PC-3 (cell line): ENCODE data around the gene PDCD11. TPM values are rescaled to one million over a fixed set of nuclear protein-coding genes. Genes with fewer than 3 reads are reported as not detected.

Experiments used
- ATAC-seq: fragments of 200-7000 bp; cut with Tn5 transposase; 2 replicates; pipeline ENCODE4 v1.9.1; 2020; ENCODE audit warnings: mild to moderate bottlenecking, moderate library complexity
- BruUV-seq: library from RNA; stranded (reverse); fragments of 400-500 nt; replicated peaks from 2 replicates; lab custom pipeline; 2021; lab: Mats Ljungman, UMichigan
- CTCF ChIA-PET: fragments of 300-600 bp; sonication (Branson Sonifier 250); formaldehyde crosslinking; loops from one replicate; lab custom pipeline; 2022; ENCODE audit warnings: antibody characterized with exemption; lab: Charles Lee
- POLR2A ChIA-PET: fragments of 300-600 bp; sonication (Branson Sonifier 250); formaldehyde crosslinking; loops from one replicate; lab custom pipeline; 2022; ENCODE audit warnings: antibody characterized with exemption; ENCODE audit not compliant: unreplicated experiment; lab: Charles Lee
- DNase-seq: peaks from one replicate; pipeline ENCODE4 v3.0.0-alpha.2; 2015
- H2AFZ ChIP-seq: fragments of 300-600 bp; sonication (generic); 2 replicates; pipeline ENCODE4 v1.6.0; 2016; ENCODE audit warnings: antibody characterized with exemption, low read length
- H3F3A ChIP-seq: fragments of 300-600 bp; sonication (generic); one replicate; pipeline ENCODE4 v1.6.0; 2017; ENCODE audit warnings: antibody characterized with exemption, low read length, control low read depth, mild to moderate bottlenecking; ENCODE audit not compliant: unreplicated experiment
- H3K27ac ChIP-seq: fragments of 300-600 bp; sonication (generic); 2 replicates; pipeline ENCODE4 v1.5.1; 2016; ENCODE audit warnings: mild to moderate bottlenecking, low read length
- H3K27me3 ChIP-seq: fragments of 300-600 bp; sonication (generic); 2 replicates; pipeline ENCODE4 v1.6.1; 2016; ENCODE audit warnings: low read length, mixed read lengths
- H3K36me3 ChIP-seq: fragments of 300-600 bp; sonication (generic); 2 replicates; pipeline ENCODE4 v1.6.1; 2016; ENCODE audit warnings: low read depth, mixed run types, low read length, mixed read lengths
- H3K4me1 ChIP-seq: fragments of 300-600 bp; sonication (generic); 2 replicates; pipeline ENCODE4 v1.5.1; 2016; ENCODE audit warnings: low read length; ENCODE audit not compliant: insufficient read depth
- H3K4me2 ChIP-seq: fragments of 300-600 bp; sonication (generic); 2 replicates; pipeline ENCODE4 v1.6.0; 2016; ENCODE audit warnings: low read length
- H3K4me3 ChIP-seq: fragments of 300-600 bp; sonication (generic); 2 replicates; pipeline ENCODE4 v1.5.1; 2016; ENCODE audit warnings: mild to moderate bottlenecking, low read length, mixed read lengths
- H3K79me2 ChIP-seq: fragments of 300-600 bp; sonication (generic); 2 replicates; pipeline ENCODE4 v1.6.1; 2017; ENCODE audit warnings: low read length, mixed read lengths
- H3K9ac ChIP-seq: fragments of 300-600 bp; sonication (generic); 2 replicates; pipeline ENCODE4 v1.6.0; 2016; ENCODE audit warnings: mild to moderate bottlenecking, low read length
- H3K9me2 ChIP-seq: fragments of 300-600 bp; sonication (generic); replicated peaks from 2 replicates; pipeline ENCODE4 v1.6.1; 2016; ENCODE audit warnings: mixed run types, low read length, mixed read lengths
- H3K9me3 ChIP-seq: fragments of 300-600 bp; sonication (generic); 2 replicates; pipeline ENCODE4 v1.6.1; 2016; ENCODE audit warnings: low read length, mixed read lengths
- H4K20me1 ChIP-seq: fragments of 300-600 bp; sonication (generic); 2 replicates; pipeline ENCODE4 v1.6.1; 2016; ENCODE audit warnings: low read length, mixed read lengths
- CTCF ChIP-seq: fragments of 300-600 bp; sonication (generic); conservative IDR thresholded peaks from 2 replicates; pipeline ENCODE4 v1.5.1; 2017; ENCODE audit warnings: antibody characterized with exemption, low read depth, mild to moderate bottlenecking, low read length
- EZH2 ChIP-seq: fragments of 300-600 bp; sonication (generic); IDR thresholded peaks from one replicate; pipeline ENCODE4 v1.6.1; 2017; ENCODE audit warnings: antibody characterized with exemption, mild to moderate bottlenecking, low read length; ENCODE audit not compliant: unreplicated experiment
- EZH2phosphoT487 ChIP-seq: fragments of 300-600 bp; sonication (generic); IDR thresholded peaks from 2 replicates; pipeline ENCODE4 v1.6.1; 2018; ENCODE audit warnings: mild to moderate bottlenecking, antibody characterized with exemption, low read length, borderline replicate concordance
- intact Hi-C: fragments of 100-400 bp; cut with micrococcal nuclease; formaldehyde crosslinking; loops from 2 replicates; pipeline ENCODE4 v1.9.0; 2023
- total RNA-seq: library from RNA; depleted of rRNA; stranded (reverse); fragments of >200 nt; gene quantifications from 2 replicates; pipeline ENCODE4 v1.2.3, GENCODE V29; 2014

PDCD11 gene
- total RNA-seq, 1 experiment from 2014 or later = 41.9 TPM

- H3K4me3 ChIP-seq = peak overlapping the region; percentile 92
- no TSS peak for BruUV-seq
- peak overlapping the region; percentile 95 for H3K9ac ChIP-seq
- H2AFZ ChIP-seq = no peak overlapping the region
- peak overlapping the region; percentile 93 for H3K4me2 ChIP-seq
- CTCF ChIA-PET = no interaction called here
- H3K36me3 ChIP-seq = peaks cover 31% of the 10 kb centered on the region
- ATAC-seq (no peak), DNase-seq (no peak)
- H3F3A ChIP-seq = no peaks in the 10 kb centered on the region
- H3K27me3 ChIP-seq = no peaks in the 10 kb centered on the region
- no peak for TF ChIP-seq CTCF
- no peak for TF ChIP-seq EZH2
- no peak for TF ChIP-seq EZH2phosphoT487
- peaks cover 30% of the 10 kb centered on the region for H3K4me1 ChIP-seq
- no peaks in the 10 kb centered on the region for H3K9me3 ChIP-seq
- 0 out of 2 replicates have a peak, but pooled peaks cover 4% of the 10 kb centered on the region for H4K20me1 ChIP-seq
- H3K79me2 ChIP-seq = peaks cover 73% of the 10 kb centered on the region
- H3K9me2 ChIP-seq = no peaks in the 10 kb centered on the region
- POLR2A ChIA-PET = interaction anchor here (0.5 to 0.7 kb wide), 4 partner anchors 53 to 627 kb away, joined by 3 to 7 read pairs (median 4); no protein-coding TSS in a partner anchor
- H3K27ac ChIP-seq = no peak overlapping the region
- intact Hi-C loops = no loop called here
Measured at GRCh38 chr10:103397191-103397825, 882 bp downstream of the PDCD11 start.

GRCh38 chr10:103413564-103413963 lies 17.1 kb downstream of the PDCD11 start:
- no peak overlapping the region for H2AFZ ChIP-seq
- DNase-seq (no peak), ATAC-seq (no peak)
- H3F3A ChIP-seq = no peaks in the 10 kb centered on the region
- no peak overlapping the region for H3K27ac ChIP-seq
- H3K79me2 ChIP-seq = no peaks in the 10 kb centered on the region
- TF ChIP-seq EZH2phosphoT487 = no peak
- TF ChIP-seq CTCF = no peak
- TF ChIP-seq EZH2 = no peak
- intact Hi-C loops = no loop called here
- ChIA-PET POLR2A (no interaction called here), CTCF (no interaction called here)
- H3K27me3 ChIP-seq = no peaks in the 10 kb centered on the region
- H4K20me1 ChIP-seq = no peaks in the 10 kb centered on the region
- no peaks in the 10 kb centered on the region for H3K4me1 ChIP-seq
- no TSS peak for BruUV-seq
- no peak overlapping the region for H3K4me3 ChIP-seq
- peaks cover 58% of the 10 kb centered on the region for H3K36me3 ChIP-seq
- no peak overlapping the region for H3K4me2 ChIP-seq
- no peaks in the 10 kb centered on the region for H3K9me2 ChIP-seq
- H3K9ac ChIP-seq = no peak overlapping the region
- no peaks in the 10 kb centered on the region for H3K9me3 ChIP-seq

GRCh38 chr10:103415581-103415980 lies 19.2 kb downstream of the PDCD11 start:
- Histone ChIP-seq H3K79me2 (no peaks in the 10 kb centered on the region), H3F3A (no peaks in the 10 kb centered on the region), H4K20me1 (no peaks in the 10 kb centered on the region), H3K4me2 (no peak overlapping the region), H3K27ac (no peak overlapping the region), H3K9me3 (no peaks in the 10 kb centered on the region), H3K4me1 (no peaks in the 10 kb centered on the region), H3K36me3 (peaks cover 63% of the 10 kb centered on the region), H2AFZ (no peak overlapping the region), H3K4me3 (no peak overlapping the region), H3K9me2 (no peaks in the 10 kb centered on the region), H3K27me3 (no peaks in the 10 kb centered on the region), H3K9ac (no peak overlapping the region)
- no TSS peak for BruUV-seq
- CTCF ChIA-PET = no interaction called here
- no peak for ATAC-seq
- POLR2A ChIA-PET = no interaction called here
- no peak for TF ChIP-seq CTCF
- no peak for TF ChIP-seq EZH2phosphoT487
- no peak for TF ChIP-seq EZH2
- intact Hi-C loops = no loop called here
- no peak for DNase-seq
